ENCODE measurements around the gene IRF4.

DNA sequence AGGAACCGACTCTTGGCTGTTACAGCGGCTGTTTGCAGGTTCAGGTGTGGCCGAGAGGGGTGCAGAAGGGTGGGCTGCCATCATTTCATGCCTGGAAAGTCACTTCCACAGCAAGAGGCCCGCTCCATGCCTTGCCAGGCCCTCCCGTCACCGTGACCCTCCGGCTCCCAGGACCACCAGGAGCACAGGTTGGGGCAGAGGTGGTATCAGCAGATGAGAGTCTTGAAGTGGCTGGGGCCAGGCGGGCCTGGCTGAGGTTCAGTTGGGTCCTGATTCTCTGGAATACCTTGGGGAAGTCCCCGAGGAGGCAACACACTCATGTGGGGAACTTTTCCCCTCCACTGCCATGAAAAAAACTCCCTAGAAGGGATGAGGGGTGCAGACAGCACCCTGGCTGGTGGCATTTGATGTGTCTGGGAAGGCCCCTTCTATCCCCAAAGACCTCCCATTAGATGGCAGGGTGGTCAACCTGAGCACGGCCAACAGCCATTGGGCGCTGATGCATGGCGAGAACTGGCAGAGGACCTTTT, 34.2 kb upstream of the IRF4 start:
- no peak for TF ChIP-seq CTCF (conservative IDR thresholded peaks at IDR 0.05; ENCODE audit: low read depth in 2 of 2)
- no peak for TF ChIP-seq REST (IDR thresholded peaks at IDR 0.05; ENCODE audit: unreplicated experiment)
- TF ChIP-seq POLR2AphosphoS5 (IDR thresholded peaks at IDR 0.05; ENCODE audit: low read depth) = no peak
- no peak for TF ChIP-seq EZH2phosphoT487 (IDR thresholded peaks at IDR 0.05; ENCODE audit: unreplicated experiment)
- no peak for TF ChIP-seq EZH2 (IDR thresholded peaks at IDR 0.05; ENCODE audit: low read depth, unreplicated experiment)
- no peak for TF ChIP-seq ZNF331 (CRISPR knock-in tag; IDR thresholded peaks at IDR 0.05; ENCODE audit: low read depth)
- TF ChIP-seq CREB1 (CRISPR knock-in tag; IDR thresholded peaks at IDR 0.05; ENCODE audit: low read depth) = no peak
- TF ChIP-seq JUNB (IDR thresholded peaks at IDR 0.05; ENCODE audit: unreplicated experiment) = no peak
- TF ChIP-seq, protein P1, sequence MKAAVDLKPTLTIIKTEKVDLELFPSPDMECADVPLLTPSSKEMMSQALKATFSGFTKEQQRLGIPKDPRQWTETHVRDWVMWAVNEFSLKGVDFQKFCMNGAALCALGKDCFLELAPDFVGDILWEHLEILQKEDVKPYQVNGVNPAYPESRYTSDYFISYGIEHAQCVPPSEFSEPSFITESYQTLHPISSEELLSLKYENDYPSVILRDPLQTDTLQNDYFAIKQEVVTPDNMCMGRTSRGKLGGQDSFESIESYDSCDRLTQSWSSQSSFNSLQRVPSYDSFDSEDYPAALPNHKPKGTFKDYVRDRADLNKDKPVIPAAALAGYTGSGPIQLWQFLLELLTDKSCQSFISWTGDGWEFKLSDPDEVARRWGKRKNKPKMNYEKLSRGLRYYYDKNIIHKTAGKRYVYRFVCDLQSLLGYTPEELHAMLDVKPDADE (IDR thresholded peaks at IDR 0.05) = no peak
- no peak for TF ChIP-seq ZNF114 (CRISPR knock-in tag; IDR thresholded peaks at IDR 0.05)
- TF ChIP-seq NANOG (IDR thresholded peaks at IDR 0.05; ENCODE audit: borderline replicate concordance) = no peak
- TF ChIP-seq STAT1 (IDR thresholded peaks at IDR 0.05; ENCODE audit: unreplicated experiment) = no peak
- TF ChIP-seq, protein P2, sequence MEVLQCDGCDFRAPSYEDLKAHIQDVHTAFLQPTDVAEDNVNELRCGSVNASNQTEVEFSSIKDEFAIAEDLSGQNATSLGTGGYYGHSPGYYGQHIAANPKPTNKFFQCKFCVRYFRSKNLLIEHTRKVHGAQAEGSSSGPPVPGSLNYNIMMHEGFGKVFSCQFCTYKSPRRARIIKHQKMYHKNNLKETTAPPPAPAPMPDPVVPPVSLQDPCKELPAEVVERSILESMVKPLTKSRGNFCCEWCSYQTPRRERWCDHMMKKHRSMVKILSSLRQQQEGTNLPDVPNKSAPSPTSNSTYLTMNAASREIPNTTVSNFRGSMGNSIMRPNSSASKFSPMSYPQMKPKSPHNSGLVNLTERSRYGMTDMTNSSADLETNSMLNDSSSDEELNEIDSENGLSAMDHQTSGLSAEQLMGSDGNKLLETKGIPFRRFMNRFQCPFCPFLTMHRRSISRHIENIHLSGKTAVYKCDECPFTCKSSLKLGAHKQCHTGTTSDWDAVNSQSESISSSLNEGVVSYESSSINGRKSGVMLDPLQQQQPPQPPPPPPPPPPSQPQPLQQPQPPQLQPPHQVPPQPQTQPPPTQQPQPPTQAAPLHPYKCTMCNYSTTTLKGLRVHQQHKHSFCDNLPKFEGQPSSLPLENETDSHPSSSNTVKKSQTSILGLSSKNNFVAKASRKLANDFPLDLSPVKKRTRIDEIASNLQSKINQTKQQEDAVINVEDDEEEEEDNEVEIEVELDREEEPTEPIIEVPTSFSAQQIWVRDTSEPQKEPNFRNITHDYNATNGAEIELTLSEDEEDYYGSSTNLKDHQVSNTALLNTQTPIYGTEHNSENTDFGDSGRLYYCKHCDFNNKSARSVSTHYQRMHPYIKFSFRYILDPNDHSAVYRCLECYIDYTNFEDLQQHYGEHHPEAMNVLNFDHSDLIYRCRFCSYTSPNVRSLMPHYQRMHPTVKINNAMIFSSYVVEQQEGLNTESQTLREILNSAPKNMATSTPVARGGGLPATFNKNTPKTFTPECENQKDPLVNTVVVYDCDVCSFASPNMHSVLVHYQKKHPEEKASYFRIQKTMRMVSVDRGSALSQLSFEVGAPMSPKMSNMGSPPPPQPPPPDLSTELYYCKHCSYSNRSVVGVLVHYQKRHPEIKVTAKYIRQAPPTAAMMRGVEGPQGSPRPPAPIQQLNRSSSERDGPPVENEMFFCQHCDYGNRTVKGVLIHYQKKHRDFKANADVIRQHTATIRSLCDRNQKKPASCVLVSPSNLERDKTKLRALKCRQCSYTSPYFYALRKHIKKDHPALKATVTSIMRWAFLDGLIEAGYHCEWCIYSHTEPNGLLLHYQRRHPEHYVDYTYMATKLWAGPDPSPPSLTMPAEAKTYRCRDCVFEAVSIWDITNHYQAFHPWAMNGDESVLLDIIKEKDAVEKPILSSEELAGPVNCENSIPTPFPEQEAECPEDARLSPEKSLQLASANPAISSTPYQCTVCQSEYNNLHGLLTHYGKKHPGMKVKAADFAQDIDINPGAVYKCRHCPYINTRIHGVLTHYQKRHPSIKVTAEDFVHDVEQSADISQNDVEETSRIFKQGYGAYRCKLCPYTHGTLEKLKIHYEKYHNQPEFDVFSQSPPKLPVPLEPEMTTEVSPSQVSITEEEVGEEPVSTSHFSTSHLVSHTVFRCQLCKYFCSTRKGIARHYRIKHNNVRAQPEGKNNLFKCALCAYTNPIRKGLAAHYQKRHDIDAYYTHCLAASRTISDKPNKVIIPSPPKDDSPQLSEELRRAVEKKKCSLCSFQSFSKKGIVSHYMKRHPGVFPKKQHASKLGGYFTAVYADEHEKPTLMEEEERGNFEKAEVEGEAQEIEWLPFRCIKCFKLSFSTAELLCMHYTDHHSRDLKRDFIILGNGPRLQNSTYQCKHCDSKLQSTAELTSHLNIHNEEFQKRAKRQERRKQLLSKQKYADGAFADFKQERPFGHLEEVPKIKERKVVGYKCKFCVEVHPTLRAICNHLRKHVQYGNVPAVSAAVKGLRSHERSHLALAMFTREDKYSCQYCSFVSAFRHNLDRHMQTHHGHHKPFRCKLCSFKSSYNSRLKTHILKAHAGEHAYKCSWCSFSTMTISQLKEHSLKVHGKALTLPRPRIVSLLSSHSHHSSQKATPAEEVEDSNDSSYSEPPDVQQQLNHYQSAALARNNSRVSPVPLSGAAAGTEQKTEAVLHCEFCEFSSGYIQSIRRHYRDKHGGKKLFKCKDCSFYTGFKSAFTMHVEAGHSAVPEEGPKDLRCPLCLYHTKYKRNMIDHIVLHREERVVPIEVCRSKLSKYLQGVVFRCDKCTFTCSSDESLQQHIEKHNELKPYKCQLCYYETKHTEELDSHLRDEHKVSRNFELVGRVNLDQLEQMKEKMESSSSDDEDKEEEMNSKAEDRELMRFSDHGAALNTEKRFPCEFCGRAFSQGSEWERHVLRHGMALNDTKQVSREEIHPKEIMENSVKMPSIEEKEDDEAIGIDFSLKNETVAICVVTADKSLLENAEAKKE (CRISPR knock-in tag; IDR thresholded peaks at IDR 0.05) = no peak

Measured in GM23338 (cell line).